MM.1S (cell line): ENCODE data around the gene HABP2.

ENCODE experiments used
- DNase-seq: peaks from one replicate; pipeline ENCODE4 v3.0.0-alpha.2; 2015
- H2AFZ ChIP-seq: fragments of 300-600 bp; sonication (generic); 2 replicates; pipeline ENCODE4 v1.6.0; 2016; ENCODE audit warnings: antibody characterized with exemption, low read length
- H3F3A ChIP-seq: fragments of 300-600 bp; sonication (generic); 2 replicates; pipeline ENCODE4 v1.6.1; 2016; ENCODE audit warnings: mild to moderate bottlenecking, antibody characterized with exemption, low read length, moderate library complexity, mixed read lengths; ENCODE audit not compliant: insufficient read depth
- H3K27ac ChIP-seq: fragments of 300-600 bp; sonication (generic); 2 replicates; pipeline ENCODE4 v1.5.1; 2016; ENCODE audit warnings: mild to moderate bottlenecking, low read length
- H3K27me3 ChIP-seq: fragments of 300-600 bp; sonication (generic); replicated peaks from 2 replicates; pipeline ENCODE4 v1.6.0; 2016; ENCODE audit warnings: low read length; ENCODE audit not compliant: insufficient read depth
- H3K36me3 ChIP-seq: fragments of 300-600 bp; sonication (generic); replicated peaks from 2 replicates; pipeline ENCODE4 v1.6.1; 2016; ENCODE audit warnings: mild to moderate bottlenecking, low read length, mixed read lengths; ENCODE audit not compliant: insufficient read depth
- H3K4me1 ChIP-seq: fragments of 300-600 bp; sonication (generic); 2 replicates; pipeline ENCODE4 v1.6.1; 2016; ENCODE audit warnings: low read length, mixed read lengths
- H3K4me2 ChIP-seq: fragments of 300-600 bp; sonication (generic); 2 replicates; pipeline ENCODE4 v1.6.0; 2016; ENCODE audit warnings: low read depth, low read length
- H3K4me3 ChIP-seq: fragments of 300-600 bp; sonication (generic); 2 replicates; pipeline ENCODE4 v1.5.1; 2016; ENCODE audit warnings: low read length, mixed read lengths
- H3K79me2 ChIP-seq: fragments of 300-600 bp; sonication (generic); 2 replicates; pipeline ENCODE4 v1.6.1; 2016; ENCODE audit warnings: mixed run types, low read length, mixed read lengths
- H3K9ac ChIP-seq: fragments of 300-600 bp; sonication (generic); 2 replicates; pipeline ENCODE4 v1.6.1; 2016; ENCODE audit warnings: low read length, mixed read lengths
- H3K9me2 ChIP-seq: fragments of 300-600 bp; sonication (generic); replicated peaks from 2 replicates; pipeline ENCODE4 v1.6.1; 2016; ENCODE audit warnings: mild to moderate bottlenecking, low read length, mixed read lengths; ENCODE audit not compliant: insufficient read depth
- H3K9me3 ChIP-seq: fragments of 300-600 bp; sonication (generic); replicated peaks from 2 replicates; pipeline ENCODE4 v1.6.1; 2016; ENCODE audit warnings: mild to moderate bottlenecking, low read length, mixed read lengths; ENCODE audit not compliant: insufficient read depth
- H4K20me1 ChIP-seq: fragments of 300-600 bp; sonication (generic); 2 replicates; pipeline ENCODE4 v1.6.1; 2016; ENCODE audit warnings: mild to moderate bottlenecking, low read length, moderate library complexity, mixed read lengths; ENCODE audit not compliant: insufficient read depth
- CTCF ChIP-seq: fragments of 300-600 bp; sonication (generic); IDR thresholded peaks from 2 replicates; pipeline ENCODE4 v1.5.1; 2016; ENCODE audit warnings: antibody characterized with exemption, low read length, mixed read lengths
- EZH2 ChIP-seq: fragments of 300-600 bp; sonication (generic); optimal IDR thresholded peaks from 2 replicates; pipeline ENCODE3; 2017; ENCODE audit warnings: low read depth, mild to moderate bottlenecking, antibody characterized with exemption, low read length, mixed read lengths
- EZH2phosphoT487 ChIP-seq: fragments of 300-600 bp; sonication (generic); IDR thresholded peaks from 2 replicates; pipeline ENCODE4 v1.6.1; 2018; ENCODE audit warnings: antibody characterized with exemption, low read length

HABP2 gene

DNA sequence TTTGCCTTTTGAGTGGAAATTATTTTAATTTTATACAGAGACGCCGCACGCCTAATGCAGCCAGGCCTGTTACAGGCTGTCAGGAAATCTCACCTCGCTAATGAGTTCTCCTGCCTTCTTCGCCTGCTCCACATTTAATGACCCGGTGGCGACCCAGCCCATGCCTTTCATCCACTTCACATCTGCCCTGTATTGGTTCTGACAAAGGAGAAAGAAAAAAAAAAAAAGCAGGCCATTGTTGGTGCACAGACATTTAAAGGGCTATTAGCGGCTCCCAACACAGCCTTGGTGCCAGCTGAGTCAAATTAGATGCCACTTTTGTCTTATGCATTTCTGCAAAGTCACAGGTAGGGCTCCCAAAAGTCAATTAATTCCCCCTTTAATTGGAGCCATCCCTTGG, 67.7 kb downstream of the HABP2 start:
- Histone ChIP-seq H3K36me3 (no peaks in the 10 kb centered on the region), H3K27ac (no peak overlapping the region), H3K4me1 (no peaks in the 10 kb centered on the region), H3K79me2 (no peaks in the 10 kb centered on the region), H3K4me3 (no peak overlapping the region), H4K20me1 (no peaks in the 10 kb centered on the region), H3K9me2 (no peaks in the 10 kb centered on the region), H3F3A (no peaks in the 10 kb centered on the region), H3K9me3 (no peaks in the 10 kb centered on the region), H3K27me3 (no peaks in the 10 kb centered on the region), H3K4me2 (no peak overlapping the region), H3K9ac (no peak overlapping the region), H2AFZ (no peak overlapping the region)
- TF ChIP-seq CTCF, result no peak
- no peak for DNase-seq

- Histone ChIP-seq H3K9me3 (no peaks in the 10 kb centered on the region), H3K36me3 (no peaks in the 10 kb centered on the region), H2AFZ (no peak overlapping the region), H3K4me2 (no peak overlapping the region), H3K79me2 (no peaks in the 10 kb centered on the region), H3K4me1 (no peaks in the 10 kb centered on the region), H3K4me3 (no peak overlapping the region), H3K9ac (no peak overlapping the region), H3K27me3 (no peaks in the 10 kb centered on the region), H4K20me1 (no peaks in the 10 kb centered on the region), H3K9me2 (no peaks in the 10 kb centered on the region), H3K27ac (no peak overlapping the region), H3F3A (no peaks in the 10 kb centered on the region)
- TF ChIP-seq EZH2phosphoT487 (no peak), CTCF (no peak)
- DNase-seq, result no peak
Observed at GRCh38 chr10:113620936-113621335, 68.1 kb downstream of the HABP2 start.

- no peak overlapping the region for H3K4me3 ChIP-seq
- H3K9me3 ChIP-seq, result no peaks in the 10 kb centered on the region
- no peaks in the 10 kb centered on the region for H3K9me2 ChIP-seq
- no peak overlapping the region for H3K4me2 ChIP-seq
- no peak overlapping the region for H2AFZ ChIP-seq
- no peaks in the 10 kb centered on the region for H3K36me3 ChIP-seq
- H4K20me1 ChIP-seq, result no peaks in the 10 kb centered on the region
- no peak for TF ChIP-seq EZH2phosphoT487
- TF ChIP-seq CTCF, result no peak
- no peak for TF ChIP-seq EZH2
- no peaks in the 10 kb centered on the region for H3K4me1 ChIP-seq
- H3K79me2 ChIP-seq, result no peaks in the 10 kb centered on the region
- H3F3A ChIP-seq, result no peaks in the 10 kb centered on the region
- no peak overlapping the region for H3K9ac ChIP-seq
- H3K27me3 ChIP-seq, result no peaks in the 10 kb centered on the region
- no peak for DNase-seq
- H3K27ac ChIP-seq, result no peak overlapping the region
Observed at GRCh38 chr10:113621799-113622198, 68.9 kb downstream of the HABP2 start.

- Histone ChIP-seq H3K79me2 (no peaks in the 10 kb centered on the region), H3K4me2 (no peak overlapping the region), H3K36me3 (no peaks in the 10 kb centered on the region), H3K9ac (no peak overlapping the region), H3K27ac (no peak overlapping the region), H3K4me3 (no peak overlapping the region), H2AFZ (no peak overlapping the region), H3K9me2 (no peaks in the 10 kb centered on the region), H3K4me1 (no peaks in the 10 kb centered on the region), H3F3A (no peaks in the 10 kb centered on the region), H4K20me1 (no peaks in the 10 kb centered on the region), H3K9me3 (no peaks in the 10 kb centered on the region), H3K27me3 (no peaks in the 10 kb centered on the region)
- DNase-seq, result no peak
- TF ChIP-seq EZH2phosphoT487 (no peak), EZH2 (no peak), CTCF (no peak)
Observed at GRCh38 chr10:113622831-113623230, 70.0 kb downstream of the HABP2 start.
